Loucy (cell line): ENCODE measurements around the gene PRR9.

Experiments
- CTCF ChIP-seq: fragments of 200-600 bp; sonication (generic); conservative IDR thresholded peaks from 2 replicates; pipeline ENCODE4 v1.5.1; 2014; ENCODE audit warnings: mild to moderate bottlenecking, antibody characterized with exemption, low read length
- EZH2phosphoT487 ChIP-seq: fragments of 200-600 bp; IDR thresholded peaks from 2 replicates; pipeline ENCODE4 v1.6.1; 2018; ENCODE audit warnings: antibody characterized with exemption, mild to moderate bottlenecking, moderate library complexity, borderline replicate concordance

- no peak for TF ChIP-seq CTCF
- TF ChIP-seq EZH2phosphoT487 = no peak
Measured at GRCh38 chr1:153242160-153242559, 24.8 kb downstream of the PRR9 start.
